A673 (cell line): ENCODE data around the gene POLE4. TPM values are rescaled to one million over a fixed set of nuclear protein-coding genes. Genes with fewer than 3 reads are reported as not detected.

Experiments
- Bru-seq: library from RNA; stranded (reverse); fragments of 400-500 nt; gene quantifications from one replicate; lab custom pipeline; 2021; lab: Mats Ljungman, UMichigan
- BruChase-seq, 2 experiments: library from RNA; stranded (reverse); fragments of 400-500 nt; gene quantifications; one replicate each; lab custom pipeline; 2021; lab: Mats Ljungman, UMichigan
- BruUV-seq: library from RNA; stranded (reverse); fragments of 400-500 nt; replicated peaks from 2 replicates; lab custom pipeline; 2021; lab: Mats Ljungman, UMichigan
- CTCF ChIA-PET: fragments of 300-600 bp; sonication (Branson Sonifier 250); formaldehyde crosslinking; loops from one replicate; lab custom pipeline; 2022; ENCODE audit warnings: antibody characterized with exemption; lab: Charles Lee
- POLR2A ChIA-PET: fragments of 300-600 bp; sonication (Branson Sonifier 250); formaldehyde crosslinking; loops from one replicate; lab custom pipeline; 2022; ENCODE audit warnings: antibody characterized with exemption; ENCODE audit not compliant: low non-redundant PET; lab: Charles Lee
- DNase-seq: peaks from one replicate; pipeline ENCODE4 v3.0.0-alpha.2; 2015; ENCODE audit warnings: low spot score
- H3K27ac ChIP-seq: fragments of 200-600 bp; sonication (generic); 2 replicates; pipeline ENCODE4 v1.5.1; 2016; ENCODE audit warnings: mixed run types, low read depth, mild to moderate bottlenecking, mixed read lengths, antibody characterized with exemption, low read length; ENCODE audit not compliant: poor library complexity, severe bottlenecking
- H3K27me3 ChIP-seq: fragments of 200-600 bp; sonication (generic); replicated peaks from 2 replicates; pipeline ENCODE4 v1.6.1; 2017; ENCODE audit warnings: mixed run types, low read depth, mild to moderate bottlenecking, mixed read lengths, antibody characterized with exemption, low read length; ENCODE audit not compliant: insufficient read depth, poor library complexity
- H3K36me3 ChIP-seq: fragments of 200-600 bp; sonication (generic); 2 replicates; pipeline ENCODE4 v1.6.1; 2016; ENCODE audit warnings: mixed run types, mild to moderate bottlenecking, mixed read lengths, antibody characterized with exemption, low read length; ENCODE audit not compliant: insufficient read depth, poor library complexity, severe bottlenecking
- H3K4me1 ChIP-seq: fragments of 200-600 bp; sonication (generic); 2 replicates; pipeline ENCODE4 v1.6.1; 2017; ENCODE audit warnings: mixed run types, mild to moderate bottlenecking, mixed read lengths, antibody characterized with exemption, low read length; ENCODE audit not compliant: insufficient read depth, poor library complexity, severe bottlenecking
- H3K4me3 ChIP-seq: fragments of 200-600 bp; sonication (generic); 2 replicates; pipeline ENCODE4 v1.5.1; 2016; ENCODE audit warnings: low read depth, mixed run types, mild to moderate bottlenecking, mixed read lengths, low read length; ENCODE audit not compliant: poor library complexity, severe bottlenecking
- H3K9me3 ChIP-seq: fragments of 200-600 bp; sonication (generic); 2 replicates; pipeline ENCODE4 v1.6.1; 2016; ENCODE audit warnings: mixed run types, low read depth, mild to moderate bottlenecking, mixed read lengths, antibody characterized with exemption, low read length; ENCODE audit not compliant: poor library complexity, severe bottlenecking
- EZH2 ChIP-seq: fragments of 200-600 bp; sonication (generic); IDR thresholded peaks from 2 replicates; pipeline ENCODE4 v1.6.1; 2017; ENCODE audit warnings: borderline replicate concordance, low read depth, mild to moderate bottlenecking, mixed read lengths, antibody characterized with exemption, low read length; ENCODE audit not compliant: poor library complexity, severe bottlenecking
- intact Hi-C: fragments of 100-400 bp; cut with micrococcal nuclease; formaldehyde crosslinking; loops from one replicate; pipeline ENCODE4 v1.10.0; 2022; ENCODE audit not compliant: unreplicated experiment
- long read RNA-seq: library from polyadenylated mRNA; stranded (forward); transcript quantifications from one replicate; pipeline ENCODE4 v2.0.0, GENCODE V29; 2022
- total RNA-seq: library from RNA; stranded (reverse); gene quantifications from 2 replicates; pipeline ENCODE4 v1.2.3, GENCODE V29; 2021
- TF ChIP-seq, protein P1 (sequence below): fragments of 300-800, 200-600 bp; sonication (generic); conservative IDR thresholded peaks from 2 replicates; pipeline ENCODE4 v1.5.1; 2017; ENCODE audit warnings: low read depth, mild to moderate bottlenecking, antibody characterized with exemption, low read length, moderate library complexity, mixed read lengths

POLE4 gene, protein sequence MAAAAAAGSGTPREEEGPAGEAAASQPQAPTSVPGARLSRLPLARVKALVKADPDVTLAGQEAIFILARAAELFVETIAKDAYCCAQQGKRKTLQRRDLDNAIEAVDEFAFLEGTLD
- total RNA-seq = 60.6 and 63.4 TPM in 2 replicates
- Bru-seq, nascent RNA = percentile 82 among the genes with signal in this experiment
- BruChase-seq, experiment 1, labeled RNA remaining after a 2-hour chase = percentile 73 among the genes with signal in this experiment
- BruChase-seq, experiment 2, labeled RNA remaining after a 6-hour chase = percentile 67 among the genes with signal in this experiment
- long read RNA-seq, transcript POLE4-205 (4 exons, 1,248 nt) = major isoform, 39 of 41 reads
- long read RNA-seq, partial matches to known transcripts = 0 of 41 reads
- long read RNA-seq, other reads (novel, unspliced or antisense) = 2 of 41 reads

DNA sequence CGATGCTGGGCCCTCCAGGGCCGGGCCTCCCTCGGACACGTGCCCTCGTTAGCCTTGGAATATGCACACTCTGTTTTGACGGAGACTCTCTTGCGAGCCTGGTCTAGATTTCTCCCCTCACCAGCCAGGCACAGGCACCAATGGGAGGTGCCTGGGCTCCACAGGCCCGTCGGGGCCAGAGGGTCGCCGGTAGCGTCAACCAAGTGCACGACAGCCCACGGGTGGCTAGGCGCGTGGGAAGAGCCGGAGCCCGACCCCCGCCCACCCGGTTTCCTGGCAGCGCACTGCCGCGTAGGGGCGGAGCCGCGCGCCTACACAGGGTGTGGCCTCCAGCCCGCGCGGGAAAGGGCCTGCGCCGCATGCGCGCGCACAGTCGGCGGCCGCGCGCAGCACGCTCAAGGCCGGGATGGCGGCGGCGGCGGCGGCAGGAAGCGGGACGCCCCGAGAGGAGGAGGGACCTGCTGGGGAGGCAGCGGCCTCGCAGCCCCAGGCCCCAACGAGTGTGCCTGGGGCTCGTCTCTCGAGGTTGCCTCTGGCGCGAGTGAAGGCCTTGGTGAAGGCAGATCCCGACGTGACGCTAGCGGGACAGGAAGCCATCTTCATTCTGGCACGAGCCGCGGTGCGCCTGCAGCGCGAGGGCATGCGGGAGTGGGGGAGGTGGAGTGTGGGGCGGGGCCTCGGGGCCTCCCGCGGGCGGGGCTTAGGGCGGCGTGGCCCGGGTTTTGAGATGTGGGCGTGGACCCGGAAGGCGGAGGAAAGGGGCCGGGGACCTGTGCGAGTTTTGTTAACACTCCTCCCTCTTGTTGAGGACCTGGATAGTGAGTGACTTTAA is at the start of gene POLE4:
Gene POLE4, plus strand, starts transcription at position 370 of the 832 bp plus-strand sequence. Its CDS starts 37 bp downstream, at position 407.
- Histone ChIP-seq H3K36me3 (no peaks in the 10 kb centered on the region), H3K27ac (peak within 1 kb of the TSS; percentile 92), H3K4me3 (peak within 1 kb of the TSS; percentile 59), H3K9me3 (no peaks in the 10 kb centered on the region), H3K27me3 (no peaks in the 10 kb centered on the region), H3K4me1 (peaks cover 5% of the 10 kb centered on the region)
- TF ChIP-seq, protein P1, sequence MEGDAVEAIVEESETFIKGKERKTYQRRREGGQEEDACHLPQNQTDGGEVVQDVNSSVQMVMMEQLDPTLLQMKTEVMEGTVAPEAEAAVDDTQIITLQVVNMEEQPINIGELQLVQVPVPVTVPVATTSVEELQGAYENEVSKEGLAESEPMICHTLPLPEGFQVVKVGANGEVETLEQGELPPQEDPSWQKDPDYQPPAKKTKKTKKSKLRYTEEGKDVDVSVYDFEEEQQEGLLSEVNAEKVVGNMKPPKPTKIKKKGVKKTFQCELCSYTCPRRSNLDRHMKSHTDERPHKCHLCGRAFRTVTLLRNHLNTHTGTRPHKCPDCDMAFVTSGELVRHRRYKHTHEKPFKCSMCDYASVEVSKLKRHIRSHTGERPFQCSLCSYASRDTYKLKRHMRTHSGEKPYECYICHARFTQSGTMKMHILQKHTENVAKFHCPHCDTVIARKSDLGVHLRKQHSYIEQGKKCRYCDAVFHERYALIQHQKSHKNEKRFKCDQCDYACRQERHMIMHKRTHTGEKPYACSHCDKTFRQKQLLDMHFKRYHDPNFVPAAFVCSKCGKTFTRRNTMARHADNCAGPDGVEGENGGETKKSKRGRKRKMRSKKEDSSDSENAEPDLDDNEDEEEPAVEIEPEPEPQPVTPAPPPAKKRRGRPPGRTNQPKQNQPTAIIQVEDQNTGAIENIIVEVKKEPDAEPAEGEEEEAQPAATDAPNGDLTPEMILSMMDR = no peak
- TF ChIP-seq EZH2 = no peak
- ChIA-PET CTCF (no interaction called here), POLR2A (no interaction called here)
- intact Hi-C loops = no loop called here
- DNase-seq = peak; percentile 92
- BruUV-seq = no TSS peak

DNA sequence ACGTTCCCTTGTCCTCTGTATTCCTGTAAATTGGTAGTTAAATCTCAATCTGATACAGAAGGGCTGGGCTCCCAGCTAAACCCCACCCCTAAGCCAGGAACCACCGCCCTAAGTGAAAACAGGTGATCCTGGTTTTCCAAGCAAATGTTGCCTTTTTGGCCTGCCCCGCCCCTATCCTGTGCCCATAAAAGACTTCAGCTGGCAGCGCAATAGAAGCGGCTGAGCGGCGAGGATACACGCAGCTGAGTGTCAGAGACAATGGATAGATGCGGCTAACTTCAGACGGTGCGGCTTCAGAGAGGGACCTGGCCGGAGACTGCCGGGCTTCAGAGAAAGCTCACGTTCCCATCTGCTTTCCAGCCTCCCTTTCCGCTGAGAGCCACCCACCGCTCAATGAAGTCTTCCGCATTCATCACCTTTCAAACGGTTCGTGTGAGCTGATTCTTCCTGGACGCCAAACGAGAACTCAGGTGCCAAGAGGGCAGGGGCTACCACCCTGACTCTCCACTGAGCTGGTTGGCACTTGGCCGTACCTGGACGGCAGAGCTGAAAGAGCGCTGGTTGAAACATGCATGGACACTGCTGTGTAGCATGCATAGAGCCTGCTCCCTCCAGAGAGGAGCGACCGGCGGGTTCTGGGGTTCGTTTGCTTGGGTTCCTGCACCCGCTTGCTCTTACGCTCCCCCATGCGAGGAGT is 49.5 kb upstream of the POLE4 start:
- Histone ChIP-seq H3K36me3 (no peaks in the 10 kb centered on the region), H3K4me3 (no peak overlapping the region), H3K4me1 (no peaks in the 10 kb centered on the region), H3K9me3 (no peaks in the 10 kb centered on the region), H3K27me3 (no peaks in the 10 kb centered on the region), H3K27ac (no peak overlapping the region)
- no peak for TF ChIP-seq EZH2
- TF ChIP-seq, protein P1 = no peak
- ChIA-PET POLR2A (no interaction called here), CTCF (no interaction called here)
- DNase-seq = no peak
- intact Hi-C loops = no loop called here
- BruUV-seq = no TSS peak

DNA sequence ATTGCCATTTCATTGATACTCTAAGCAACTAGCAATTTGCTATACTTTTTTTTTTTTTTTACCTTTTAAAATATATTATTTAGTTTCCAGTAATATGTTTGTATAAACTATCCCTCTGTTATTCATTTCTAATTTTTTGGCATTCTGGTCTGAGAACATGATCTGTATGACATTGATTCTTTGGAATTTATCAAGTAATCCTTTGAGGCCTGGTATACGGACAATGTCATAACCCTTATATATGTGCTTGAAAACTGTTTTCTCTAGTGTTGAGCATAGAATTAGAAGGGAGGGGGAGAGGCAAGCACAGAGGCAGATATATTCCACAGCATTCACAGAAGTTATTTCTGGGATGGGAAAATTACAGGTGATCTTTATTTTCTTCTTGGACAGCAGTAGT is 48.2 kb upstream of the POLE4 start:
- H3K27ac ChIP-seq = no peak overlapping the region
- BruUV-seq = no TSS peak
- no peak overlapping the region for H3K4me3 ChIP-seq
- no peak for TF ChIP-seq EZH2
- TF ChIP-seq, protein P1 = no peak
- no peaks in the 10 kb centered on the region for H3K27me3 ChIP-seq
- H3K36me3 ChIP-seq = no peaks in the 10 kb centered on the region
- POLR2A ChIA-PET = no interaction called here
- H3K4me1 ChIP-seq = no peaks in the 10 kb centered on the region
- no peak for DNase-seq
- H3K9me3 ChIP-seq = no peaks in the 10 kb centered on the region
- intact Hi-C loops = no loop called here
- CTCF ChIA-PET = no interaction called here
